Measurements from ENCODE around the gene NR4A3.

The NR4A3 gene

DNA sequence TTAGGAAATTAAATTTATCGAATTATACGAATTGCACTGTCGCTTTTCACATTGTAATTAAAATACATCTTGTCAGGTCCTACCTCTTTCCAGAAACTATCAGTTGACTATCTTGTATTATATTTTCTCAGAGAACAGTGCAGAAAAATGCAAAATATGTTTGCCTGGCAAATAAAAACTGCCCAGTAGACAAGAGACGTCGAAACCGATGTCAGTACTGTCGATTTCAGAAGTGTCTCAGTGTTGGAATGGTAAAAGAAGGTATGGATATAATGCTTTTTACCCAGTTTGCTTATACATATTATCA lies 10.8 kb downstream of the NR4A3 start:
- no peak overlapping the region for H3K4me3 ChIP-seq (replicated peaks; ENCODE audit: low read depth, low read length)
- TF ChIP-seq, protein P1, sequence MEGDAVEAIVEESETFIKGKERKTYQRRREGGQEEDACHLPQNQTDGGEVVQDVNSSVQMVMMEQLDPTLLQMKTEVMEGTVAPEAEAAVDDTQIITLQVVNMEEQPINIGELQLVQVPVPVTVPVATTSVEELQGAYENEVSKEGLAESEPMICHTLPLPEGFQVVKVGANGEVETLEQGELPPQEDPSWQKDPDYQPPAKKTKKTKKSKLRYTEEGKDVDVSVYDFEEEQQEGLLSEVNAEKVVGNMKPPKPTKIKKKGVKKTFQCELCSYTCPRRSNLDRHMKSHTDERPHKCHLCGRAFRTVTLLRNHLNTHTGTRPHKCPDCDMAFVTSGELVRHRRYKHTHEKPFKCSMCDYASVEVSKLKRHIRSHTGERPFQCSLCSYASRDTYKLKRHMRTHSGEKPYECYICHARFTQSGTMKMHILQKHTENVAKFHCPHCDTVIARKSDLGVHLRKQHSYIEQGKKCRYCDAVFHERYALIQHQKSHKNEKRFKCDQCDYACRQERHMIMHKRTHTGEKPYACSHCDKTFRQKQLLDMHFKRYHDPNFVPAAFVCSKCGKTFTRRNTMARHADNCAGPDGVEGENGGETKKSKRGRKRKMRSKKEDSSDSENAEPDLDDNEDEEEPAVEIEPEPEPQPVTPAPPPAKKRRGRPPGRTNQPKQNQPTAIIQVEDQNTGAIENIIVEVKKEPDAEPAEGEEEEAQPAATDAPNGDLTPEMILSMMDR (IDR thresholded peaks at IDR 0.05; ENCODE audit: low read depth, low read length, missing control alignments) = no peak

DNA sequence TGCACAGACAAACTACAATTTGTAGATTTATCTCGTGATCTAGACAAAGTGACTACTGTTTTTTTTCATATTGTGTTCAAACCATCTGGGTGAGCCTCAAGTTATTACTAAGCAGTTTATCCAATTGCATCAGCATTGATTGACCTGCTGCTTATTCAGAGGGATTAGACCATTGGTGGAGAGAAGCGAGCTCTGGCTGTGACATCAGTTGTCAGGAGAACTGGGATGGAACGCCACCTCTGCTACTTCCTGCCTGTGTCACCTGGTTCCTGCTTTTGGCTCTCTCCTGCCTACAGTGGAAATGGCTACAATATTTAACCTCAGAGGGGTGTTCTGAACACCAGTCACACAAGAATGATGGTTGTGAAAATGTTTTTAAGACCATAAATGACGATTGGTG lies 12.1 kb downstream of the NR4A3 start:
- TF ChIP-seq, protein P1 (IDR thresholded peaks at IDR 0.05; ENCODE audit: low read depth, low read length, missing control alignments) = no peak
- H3K4me3 ChIP-seq (replicated peaks; ENCODE audit: low read depth, low read length) = no peak overlapping the region
- no peak for DNase-seq (ENCODE audit: extremely low read depth, low read depth)

More for the DNA sequence above, 10.8 kb downstream of the NR4A3 start:
- no peak for DNase-seq (ENCODE audit: extremely low read depth, low read depth)

DNA sequence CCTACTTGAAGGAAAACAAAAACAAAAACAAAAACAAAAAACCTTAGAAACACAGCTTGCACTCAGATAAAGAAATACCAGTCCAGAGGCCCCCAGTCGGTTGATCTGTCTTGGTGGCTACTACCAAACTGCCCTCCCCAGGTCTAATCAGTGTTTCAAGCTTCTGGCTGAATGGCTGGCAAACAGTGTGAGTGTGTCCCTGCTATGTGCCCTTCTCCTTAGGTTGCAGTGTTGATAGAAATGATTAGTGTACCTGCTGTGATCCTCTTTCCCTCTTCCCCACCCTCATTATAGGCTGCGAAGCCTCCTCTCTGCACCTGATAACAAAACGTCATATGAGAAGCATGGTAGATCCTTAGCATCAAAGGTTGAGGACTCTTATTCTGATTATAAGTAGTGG lies 12.8 kb downstream of the NR4A3 start:
- DNase-seq (ENCODE audit: extremely low read depth, low read depth) = no peak
- TF ChIP-seq, protein P1 (IDR thresholded peaks at IDR 0.05; ENCODE audit: low read depth, low read length, missing control alignments) = no peak
- no peak overlapping the region for H3K4me3 ChIP-seq (replicated peaks; ENCODE audit: low read depth, low read length)

DNA sequence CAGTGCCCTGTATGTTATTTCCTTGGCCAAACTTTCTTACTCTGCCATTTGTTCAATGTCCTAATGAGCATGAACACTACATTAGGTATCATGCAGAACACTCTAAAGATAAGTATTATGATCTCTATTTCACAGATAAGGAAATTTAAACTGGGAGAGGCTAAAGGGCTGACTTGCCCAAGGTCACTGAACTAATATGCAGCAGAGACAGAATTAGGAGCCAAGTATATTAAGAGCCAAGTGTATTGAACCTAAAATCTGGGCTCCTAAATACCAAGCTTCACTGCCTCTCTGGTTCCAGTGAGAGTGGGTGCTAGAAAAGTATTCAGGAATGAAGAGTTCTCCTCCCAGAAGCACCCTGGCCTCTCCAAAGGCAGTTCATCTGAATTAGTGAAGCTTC lies 13.5 kb downstream of the NR4A3 start:
- TF ChIP-seq, protein P1 (IDR thresholded peaks at IDR 0.05; ENCODE audit: low read depth, low read length, missing control alignments) = no peak
- no peak overlapping the region for H3K4me3 ChIP-seq (replicated peaks; ENCODE audit: low read depth, low read length)
- DNase-seq (ENCODE audit: extremely low read depth, low read depth) = no peak

DNA sequence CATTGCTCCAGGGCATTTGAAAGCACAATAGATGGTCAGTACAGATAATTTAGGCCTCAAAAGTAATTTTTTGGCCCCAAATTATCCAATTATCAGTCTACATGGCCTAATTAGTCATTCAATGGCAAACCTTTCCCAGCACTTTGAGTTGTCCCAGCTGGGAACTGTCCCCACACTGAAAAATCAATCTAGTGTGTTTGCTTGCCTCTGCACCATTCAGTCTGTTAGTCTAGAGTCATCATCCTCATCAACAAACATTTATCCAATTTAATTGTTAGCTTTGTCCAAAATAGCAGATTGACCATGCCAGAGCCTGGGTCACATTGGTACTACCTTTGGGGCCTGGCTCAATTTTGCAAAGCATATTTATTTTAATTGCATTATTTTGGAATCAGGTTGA lies 13.9 kb downstream of the NR4A3 start:
- TF ChIP-seq, protein P1 (IDR thresholded peaks at IDR 0.05; ENCODE audit: low read depth, low read length, missing control alignments) = no peak
- no peak overlapping the region for H3K4me3 ChIP-seq (replicated peaks; ENCODE audit: low read depth, low read length)
- no peak for DNase-seq (ENCODE audit: extremely low read depth, low read depth)

DNA sequence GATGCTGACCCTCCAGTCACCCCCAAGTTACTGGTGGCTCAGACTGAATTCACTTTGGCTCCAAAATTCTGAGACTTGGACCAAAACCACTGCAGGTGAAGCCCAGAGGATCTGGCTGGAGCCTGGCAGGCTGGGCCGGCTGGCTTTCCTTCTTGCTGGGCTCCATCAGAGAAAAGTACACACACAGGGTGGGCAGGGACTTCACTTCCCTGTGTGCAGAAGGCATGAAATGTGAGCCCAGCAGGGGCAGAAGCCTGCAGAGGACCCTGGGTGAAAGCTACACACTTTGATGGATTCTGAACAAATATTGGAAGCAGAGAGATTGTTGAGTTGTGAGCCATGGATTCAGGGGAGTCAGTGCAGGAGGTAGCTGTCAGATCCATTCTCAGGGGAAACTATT lies 18.4 kb downstream of the NR4A3 start:
- no peak for DNase-seq (ENCODE audit: extremely low read depth, low read depth)
- TF ChIP-seq, protein P1 (IDR thresholded peaks at IDR 0.05; ENCODE audit: low read depth, low read length, missing control alignments) = no peak
- H3K4me3 ChIP-seq (replicated peaks; ENCODE audit: low read depth, low read length) = no peak overlapping the region

DNA sequence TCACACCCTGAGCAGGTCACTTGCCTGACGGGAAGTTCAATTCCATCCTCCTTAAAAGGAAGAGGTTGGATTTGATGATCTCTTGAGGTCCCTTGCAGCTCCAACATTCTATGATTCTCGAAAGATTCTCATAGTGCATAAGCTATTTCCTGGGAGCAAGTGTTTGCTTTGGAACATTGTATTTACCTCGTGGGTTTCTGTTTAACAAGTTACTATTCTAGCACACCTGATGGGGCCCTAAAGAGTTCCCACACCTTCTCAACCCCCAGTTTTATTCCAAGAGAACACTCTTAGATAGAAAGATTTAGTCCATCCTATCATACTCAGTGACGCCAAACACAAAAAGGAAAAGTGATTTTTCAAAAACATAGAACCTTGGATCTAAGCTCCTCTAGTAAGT lies 23.4 kb downstream of the NR4A3 start:
- TF ChIP-seq, protein P1 (IDR thresholded peaks at IDR 0.05; ENCODE audit: low read depth, low read length, missing control alignments) = no peak
- no peak for DNase-seq (ENCODE audit: extremely low read depth, low read depth)
- no peak overlapping the region for H3K4me3 ChIP-seq (replicated peaks; ENCODE audit: low read depth, low read length)
